ENCODE data around the gene TP53TG5. TPM values are rescaled to one million over a fixed set of nuclear protein-coding genes. Genes with fewer than 3 reads are reported as not detected.

Gene TP53TG5
- total RNA-seq, 1 experiment from 2014 or later: 0.85 TPM

DNA sequence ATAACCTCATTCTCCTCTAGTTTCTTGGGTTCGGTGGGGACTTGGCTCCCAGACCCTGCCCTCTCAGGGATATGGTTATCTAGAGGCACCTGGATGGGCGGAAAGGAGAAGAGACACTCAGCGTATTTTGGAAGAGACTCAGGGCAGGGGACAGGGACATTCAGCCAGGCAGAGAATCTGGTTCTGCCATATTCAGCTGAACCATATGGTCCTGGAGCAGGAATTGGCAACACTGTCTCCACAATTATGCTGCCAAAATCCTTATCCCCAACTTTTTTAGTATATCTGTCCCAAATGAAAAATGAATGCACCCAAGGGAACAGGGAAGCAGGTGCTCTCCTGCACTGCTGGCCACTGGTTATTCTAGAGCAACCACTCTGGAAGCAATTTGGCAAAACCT is 47.6 kb downstream of the TP53TG5 start:
- ATAC-seq (no peak), DNase-seq (ENCODE audit: low spot score) (no peak)
- Mint-ChIP-seq H3K9me3 (no peaks in the 10 kb centered on the region), H3K27me3 (ENCODE audit: low read depth) (no peaks in the 10 kb centered on the region), H3K4me1 (peaks cover under 1% of the 10 kb centered on the region), H3K27ac (no peak overlapping the region), H3K36me3 (peaks cover 27% of the 10 kb centered on the region), H3K4me3 (no peak overlapping the region)
- TF ChIP-seq TCF7 (CRISPR knock-in tag; IDR thresholded peaks at IDR 0.05; ENCODE audit: low read depth) (no peak), MYBL2 (CRISPR knock-in tag; IDR thresholded peaks at IDR 0.05) (no peak), SMAD4 (CRISPR knock-in tag; IDR thresholded peaks at IDR 0.05) (no peak), AFF4 (CRISPR knock-in tag; IDR thresholded peaks at IDR 0.05; ENCODE audit: borderline replicate concordance) (no peak), IRF1 (CRISPR knock-in tag; IDR thresholded peaks at IDR 0.05) (no peak), ZNF416 (CRISPR knock-in tag; IDR thresholded peaks at IDR 0.05) (no peak), ZNF232 (CRISPR knock-in tag; IDR thresholded peaks at IDR 0.05) (no peak), FOXK1 (CRISPR knock-in tag; IDR thresholded peaks at IDR 0.05) (no peak), STAT6 (CRISPR knock-in tag; conservative IDR thresholded peaks at IDR 0.05; ENCODE audit: low read depth) (no peak), NFE2L1 (CRISPR knock-in tag; IDR thresholded peaks at IDR 0.05) (no peak), NFATC4 (CRISPR knock-in tag; IDR thresholded peaks at IDR 0.05) (no peak), E2F5 (CRISPR knock-in tag; IDR thresholded peaks at IDR 0.05) (no peak), ZNF219 (CRISPR knock-in tag; IDR thresholded peaks at IDR 0.05; ENCODE audit: borderline replicate concordance) (no peak), FOXJ3 (CRISPR knock-in tag; IDR thresholded peaks at IDR 0.05; ENCODE audit: borderline replicate concordance) (no peak), ATF1 (CRISPR knock-in tag; IDR thresholded peaks at IDR 0.05) (no peak)
- TF ChIP-seq, protein P1, sequence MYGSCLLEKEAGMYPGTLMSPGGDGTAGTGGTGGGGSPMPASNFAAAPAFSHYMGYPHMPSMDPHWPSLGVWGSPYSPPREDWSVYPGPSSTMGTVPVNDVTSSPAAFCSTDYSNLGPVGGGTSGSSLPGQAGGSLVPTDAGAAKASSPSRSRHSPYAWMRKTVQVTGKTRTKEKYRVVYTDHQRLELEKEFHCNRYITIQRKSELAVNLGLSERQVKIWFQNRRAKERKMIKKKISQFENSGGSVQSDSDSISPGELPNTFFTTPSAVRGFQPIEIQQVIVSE (CRISPR knock-in tag; IDR thresholded peaks at IDR 0.05; ENCODE audit: borderline replicate concordance): no peak
- TF ChIP-seq, protein P2, sequence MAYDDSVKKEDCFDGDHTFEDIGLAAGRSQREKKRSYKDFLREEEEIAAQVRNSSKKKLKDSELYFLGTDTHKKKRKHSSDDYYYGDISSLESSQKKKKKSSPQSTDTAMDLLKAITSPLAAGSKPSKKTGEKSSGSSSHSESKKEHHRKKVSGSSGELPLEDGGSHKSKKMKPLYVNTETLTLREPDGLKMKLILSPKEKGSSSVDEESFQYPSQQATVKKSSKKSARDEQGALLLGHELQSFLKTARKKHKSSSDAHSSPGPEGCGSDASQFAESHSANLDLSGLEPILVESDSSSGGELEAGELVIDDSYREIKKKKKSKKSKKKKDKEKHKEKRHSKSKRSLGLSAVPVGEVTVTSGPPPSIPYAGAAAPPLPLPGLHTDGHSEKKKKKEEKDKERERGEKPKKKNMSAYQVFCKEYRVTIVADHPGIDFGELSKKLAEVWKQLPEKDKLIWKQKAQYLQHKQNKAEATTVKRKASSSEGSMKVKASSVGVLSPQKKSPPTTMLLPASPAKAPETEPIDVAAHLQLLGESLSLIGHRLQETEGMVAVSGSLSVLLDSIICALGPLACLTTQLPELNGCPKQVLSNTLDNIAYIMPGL (CRISPR knock-in tag; IDR thresholded peaks at IDR 0.05): no peak
- CTCF ChIA-PET: no interaction called here
- POLR2A ChIA-PET: no interaction called here
